Right ventricle myocardium superior (tissue), 1 donor: ENCODE data around the gene KCNK15. TPM values are rescaled to one million over a fixed set of nuclear protein-coding genes. Genes with fewer than 3 reads are reported as not detected.

Experiments used
- total RNA-seq: library from RNA; stranded (reverse); fragmentation: NEBNext Ultra II Directional; extraction: Animal tissue kit (Norgen Biotek cat#: 25700); gene quantifications from one replicate; pipeline ENCODE4 v1.2.1, GENCODE V29; 2021
- donor health status: DM: no; HTN: yes; CAD: no; lungs with severe emphysema.

KCNK15 gene
- total RNA-seq, 1 donor from 2014 or later: 0.19 TPM

Other genes starting within 250 kb of the KCNK15 start
- gene SERINC3, start 223.8 kb upstream of the KCNK15 start, total RNA-seq: 84.4 TPM
- 180 TPM for gene PKIG, start 163.3 kb upstream of the KCNK15 start, total RNA-seq
- 8.9 TPM for gene ADA, start 94.2 kb upstream of the KCNK15 start, total RNA-seq
- gene CCN5, start 30.5 kb upstream of the KCNK15 start, total RNA-seq: 15.8 TPM
- gene RIMS4, start 64.7 kb downstream of the KCNK15 start, total RNA-seq: 0.13 TPM
- 96.3 TPM for gene YWHAB, start 139.8 kb downstream of the KCNK15 start, total RNA-seq
- 2.7 TPM for gene PABPC1L, start 164.2 kb downstream of the KCNK15 start, total RNA-seq
- gene TOMM34, start 214.5 kb downstream of the KCNK15 start, total RNA-seq: 9.3 TPM
- gene STK4, start 220.6 kb downstream of the KCNK15 start, total RNA-seq: 8.9 TPM